Measurements from ENCODE around the gene TLE5. TPM values are rescaled to one million over a fixed set of nuclear protein-coding genes. Genes with fewer than 3 reads are reported as not detected.
"Not testable (repeated sequence)": the region's sequence is repeated elsewhere in the genome, so short reads cannot be mapped to it uniquely, and the experiment has no call there.

TLE5 gene
- polyA plus RNA-seq, 4 donors = 445 to 526 (median 488) TPM

DNA sequence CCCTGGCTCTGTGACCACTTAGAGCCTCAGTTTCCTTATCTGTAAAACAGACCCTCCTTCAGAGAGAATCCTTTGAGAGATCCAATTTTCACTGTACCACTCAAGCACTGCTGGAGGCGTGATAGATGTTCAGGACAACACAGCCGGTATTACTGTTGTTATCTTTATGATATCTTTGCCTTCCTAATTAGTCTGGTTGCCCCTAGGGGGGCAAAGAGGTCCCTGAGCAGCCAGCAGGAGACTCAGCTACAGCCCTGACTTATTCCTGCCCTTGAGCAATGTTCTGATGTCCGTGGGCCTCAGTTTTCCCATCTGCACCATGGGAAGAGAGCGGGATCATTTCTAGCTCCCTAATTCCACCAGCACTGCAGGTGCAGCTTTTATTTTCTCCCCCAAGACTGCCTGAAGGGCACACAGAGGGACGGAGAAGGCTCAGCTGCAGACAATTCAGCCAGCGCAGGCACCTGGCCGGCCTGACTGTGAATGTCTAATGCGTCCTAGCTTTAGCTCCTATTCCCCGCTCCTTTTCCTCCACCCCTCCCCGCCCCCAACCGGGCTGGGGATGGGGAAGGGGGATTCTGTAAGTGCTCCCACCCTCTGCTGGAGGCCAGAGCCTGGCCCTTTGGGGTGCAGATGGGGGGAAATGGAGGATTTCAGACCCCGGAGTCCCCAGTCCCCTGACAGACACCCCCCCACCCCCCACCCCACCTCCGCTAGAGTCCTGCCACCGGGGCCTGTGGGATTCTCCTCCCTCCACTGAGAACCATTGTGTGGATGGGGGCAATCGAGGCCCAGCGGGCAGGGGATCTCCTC, 16.2 kb downstream of the TLE5 start:
- DNase-seq (ENCODE audit: low read depth in 4 of 4, low spot score in 3 of 4) = no peak

DNA sequence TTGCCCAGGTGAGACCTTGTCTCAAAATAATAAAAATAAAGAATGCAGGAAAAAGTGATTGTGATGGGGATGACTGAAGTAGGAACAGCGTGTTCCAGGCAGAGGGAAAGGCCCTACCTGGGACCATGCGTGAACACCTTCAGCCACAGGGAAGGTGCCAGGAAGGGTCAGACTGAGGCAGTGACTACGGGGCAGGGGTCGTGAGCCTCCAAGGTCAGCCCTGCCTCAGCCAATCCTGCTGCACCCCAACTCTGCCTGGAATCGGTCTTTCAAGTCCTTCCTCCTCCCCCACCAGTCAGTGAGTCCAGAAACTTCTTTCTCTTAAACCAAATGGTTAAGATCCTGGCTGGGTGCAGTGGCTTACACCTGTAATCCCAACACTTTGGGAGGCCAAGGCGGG, 17.1 kb downstream of the TLE5 start:
- DNase-seq (ENCODE audit: low read depth in 4 of 4, low spot score in 3 of 4) = no peak

DNA sequence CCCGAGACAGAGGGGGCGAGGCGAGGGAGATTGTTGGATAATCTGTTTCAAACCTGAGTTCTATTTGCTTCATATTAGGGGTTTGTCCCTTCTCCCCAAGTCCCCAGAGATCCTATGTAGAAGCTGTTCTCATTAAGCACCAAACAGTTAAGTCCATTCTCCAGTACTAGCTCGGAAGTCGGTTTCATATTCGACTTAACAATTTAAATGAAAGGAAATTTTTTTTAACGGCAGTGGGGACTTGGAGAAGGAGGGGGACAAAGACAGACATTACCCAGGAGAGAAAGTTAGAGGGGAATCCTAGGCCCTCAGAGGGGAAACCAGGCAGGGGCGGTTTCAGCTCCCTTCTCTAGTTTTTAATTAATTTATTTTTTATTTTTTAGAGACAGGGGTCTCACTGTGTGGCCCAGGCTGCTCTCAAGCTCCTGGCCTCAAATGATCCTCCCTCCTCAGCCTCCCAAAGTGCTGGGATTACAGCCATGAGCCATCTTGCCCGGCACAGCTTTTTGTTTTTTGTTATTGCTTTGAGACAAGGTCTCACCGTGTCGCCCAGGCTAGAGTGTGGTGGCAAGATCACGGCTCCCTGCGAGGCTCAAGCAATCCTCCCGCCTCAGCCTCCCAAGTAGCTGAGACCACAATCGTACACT, 19.6 kb downstream of the TLE5 start:
- DNase-seq (ENCODE audit: low read depth in 4 of 4, low spot score in 3 of 4) = no peak

- DNase-seq (ENCODE audit: low read depth in 4 of 4, low spot score in 3 of 4) = no peak
Observed at GRCh38 chr19:3041761-3042620, 20.3 kb downstream of the TLE5 start.

GRCh38 chr19:3041327-3041726, 21.0 kb downstream of the TLE5 start:
- DNase-seq (ENCODE audit: low read depth in 4 of 4, low spot score in 3 of 4) = no peak

GRCh38 chr19:3039641-3040077, 22.6 kb downstream of the TLE5 start:
- DNase-seq (ENCODE audit: low read depth in 4 of 4, low spot score in 3 of 4) = no peak

DNA sequence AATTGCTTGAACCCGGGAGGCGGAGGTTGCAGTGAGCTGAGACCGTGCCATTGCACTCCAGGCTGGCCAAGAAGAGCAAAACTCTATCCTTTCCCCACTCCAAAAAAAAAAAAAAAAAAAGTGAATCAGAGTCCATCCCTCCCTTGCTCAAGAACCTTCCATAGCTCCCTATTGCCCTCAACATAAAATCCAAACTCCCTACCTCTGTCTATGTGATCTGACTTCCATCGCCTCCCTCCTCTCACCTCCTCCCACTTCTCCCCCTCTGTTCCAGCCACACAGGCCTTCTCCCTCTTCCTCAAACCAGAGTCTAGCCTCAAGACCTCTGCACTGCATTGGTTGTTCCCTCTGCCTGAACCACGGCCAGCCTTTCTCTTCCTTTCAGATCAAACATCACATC, 23.2 kb downstream of the TLE5 start:
- DNase-seq (ENCODE audit: low read depth in 4 of 4, low spot score in 3 of 4) = no peak

DNA sequence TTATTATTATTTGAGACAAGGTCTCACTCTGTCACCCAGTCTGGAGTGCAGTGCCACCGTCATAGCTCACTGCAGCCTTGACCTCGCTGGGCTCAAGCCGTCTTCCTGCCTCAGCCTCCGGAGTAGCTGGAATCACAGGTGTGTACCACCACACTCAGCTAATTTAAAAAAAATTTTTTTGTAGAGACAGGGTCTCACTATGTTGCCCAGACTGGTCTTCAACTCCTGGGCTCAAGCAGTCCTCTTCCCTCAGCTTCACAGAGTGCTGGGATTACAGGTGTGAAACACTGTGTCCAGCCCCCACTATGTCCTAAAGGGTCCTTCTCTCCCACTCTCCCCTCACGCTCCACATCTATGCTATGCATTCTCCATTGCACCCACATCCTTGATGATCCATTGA, 24.1 kb downstream of the TLE5 start:
- DNase-seq (ENCODE audit: low read depth in 4 of 4, low spot score in 3 of 4) = no peak

GRCh38 chr19:3036977-3037544, 25.2 kb downstream of the TLE5 start:
- not testable (repeated sequence) for DNase-seq (ENCODE audit: low read depth in 4 of 4, low spot score in 3 of 4)

DNA sequence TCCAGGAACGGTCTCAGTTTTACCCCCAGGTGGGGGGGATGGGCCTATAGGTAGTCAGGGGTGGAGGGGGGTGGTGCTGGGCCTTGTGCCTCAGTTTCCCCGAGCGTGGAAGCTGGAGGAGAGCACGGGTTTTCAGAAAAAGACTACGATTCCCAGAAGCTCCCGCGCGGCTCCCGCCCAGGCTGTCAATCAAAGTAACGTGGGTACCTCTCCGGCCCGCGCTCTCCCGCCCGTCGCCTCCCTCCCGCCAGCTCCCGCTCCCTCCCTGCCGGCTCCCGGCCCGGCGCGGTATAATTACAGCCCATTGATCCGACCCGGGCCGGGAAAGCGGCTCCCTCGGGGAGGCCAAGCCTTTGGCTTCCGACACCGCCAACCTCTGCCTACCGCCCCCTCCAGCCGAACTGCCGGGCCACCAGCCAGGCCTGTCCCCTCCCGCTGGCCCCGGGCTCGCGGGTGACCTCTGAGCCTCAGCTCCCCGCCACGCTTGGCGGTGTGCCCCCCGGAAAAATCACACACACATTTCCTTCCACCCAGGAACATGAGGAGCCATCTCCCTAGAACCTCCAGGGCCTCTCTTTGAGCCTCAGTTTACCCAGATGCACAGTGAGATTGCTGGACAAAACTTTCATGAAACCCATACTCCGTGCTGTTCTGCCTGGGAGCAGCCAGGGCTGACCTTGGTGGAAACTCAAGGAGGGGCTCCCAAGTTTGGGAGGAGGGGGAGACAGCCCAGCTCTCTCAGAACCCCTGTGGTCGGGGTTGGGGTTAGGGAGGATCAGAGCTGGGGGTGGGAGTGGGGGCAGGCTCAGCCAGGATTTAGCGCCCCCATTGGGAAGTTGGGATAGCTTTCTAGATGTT, 25.9 kb downstream of the TLE5 start:
- DNase-seq (ENCODE audit: low read depth in 4 of 4, low spot score in 3 of 4) = peak; percentile 90 to 95 (median 92)

- peak; percentile 99 to 100 (median 100) for DNase-seq (ENCODE audit: low read depth in 4 of 4, low spot score in 3 of 4)
Observed at GRCh38 chr19:3035542-3036118, 26.7 kb downstream of the TLE5 start.

- no peak for DNase-seq (ENCODE audit: low read depth in 4 of 4, low spot score in 3 of 4)
Observed at GRCh38 chr19:3034656-3035541, 27.4 kb downstream of the TLE5 start.

- DNase-seq (ENCODE audit: low read depth in 4 of 4, low spot score in 3 of 4) = no peak
Observed at GRCh38 chr19:3034406-3034655, 28.0 kb downstream of the TLE5 start.

DNA sequence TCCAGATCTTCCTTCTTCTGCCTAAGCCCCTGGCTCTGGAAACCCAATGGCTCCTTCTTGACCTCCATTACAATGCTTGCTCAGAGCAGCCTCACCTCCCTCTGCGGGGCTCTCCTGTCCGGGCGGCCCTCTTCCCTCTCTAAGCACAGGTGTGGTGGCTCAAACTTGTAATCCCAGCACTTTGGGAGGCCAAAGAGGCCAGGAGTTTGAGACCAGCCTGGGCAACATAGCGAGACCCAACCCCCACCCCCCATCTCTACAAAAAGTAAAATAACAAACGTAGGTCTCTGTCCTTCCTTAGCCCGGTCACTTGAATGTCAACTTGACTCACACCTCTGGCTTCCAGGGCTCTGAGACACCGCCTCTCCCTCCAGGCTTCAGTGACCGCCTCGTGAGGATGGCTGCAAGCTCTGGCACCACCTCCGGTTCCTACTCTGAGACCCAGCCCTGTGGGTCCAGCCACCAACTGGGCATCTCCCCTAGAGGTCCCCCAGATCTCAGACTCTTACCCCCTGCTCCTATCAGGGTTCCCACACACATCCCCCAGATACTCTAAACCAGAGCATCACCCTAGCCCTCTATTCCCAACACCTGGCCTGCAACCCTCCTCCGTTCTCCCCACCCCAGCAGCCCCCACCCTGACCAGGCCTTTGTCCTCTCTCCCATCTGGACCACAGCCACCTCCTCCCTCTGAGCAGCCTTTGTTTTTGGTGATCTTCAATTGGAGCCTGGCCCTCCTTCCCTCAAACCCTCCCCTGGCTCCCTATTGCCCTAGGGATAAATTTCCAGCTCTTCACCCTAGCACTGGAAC, 28.5 kb downstream of the TLE5 start:
- DNase-seq (ENCODE audit: low read depth in 4 of 4, low spot score in 3 of 4) = no peak

DNA sequence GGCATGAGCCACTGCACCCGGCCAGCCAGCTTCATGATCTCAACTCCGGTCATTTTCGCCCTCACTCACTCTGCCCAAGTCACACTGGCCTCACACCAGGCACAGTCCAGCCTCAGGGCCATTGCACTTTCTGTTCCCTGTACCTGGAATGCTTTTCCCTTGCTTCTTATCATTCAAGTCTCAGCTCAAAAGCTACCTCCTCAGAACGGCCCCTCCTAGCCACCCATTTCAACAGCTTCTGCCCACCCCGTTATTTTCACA, 30.8 kb downstream of the TLE5 start:
- no peak for DNase-seq (ENCODE audit: low read depth in 4 of 4, low spot score in 3 of 4)

DNA sequence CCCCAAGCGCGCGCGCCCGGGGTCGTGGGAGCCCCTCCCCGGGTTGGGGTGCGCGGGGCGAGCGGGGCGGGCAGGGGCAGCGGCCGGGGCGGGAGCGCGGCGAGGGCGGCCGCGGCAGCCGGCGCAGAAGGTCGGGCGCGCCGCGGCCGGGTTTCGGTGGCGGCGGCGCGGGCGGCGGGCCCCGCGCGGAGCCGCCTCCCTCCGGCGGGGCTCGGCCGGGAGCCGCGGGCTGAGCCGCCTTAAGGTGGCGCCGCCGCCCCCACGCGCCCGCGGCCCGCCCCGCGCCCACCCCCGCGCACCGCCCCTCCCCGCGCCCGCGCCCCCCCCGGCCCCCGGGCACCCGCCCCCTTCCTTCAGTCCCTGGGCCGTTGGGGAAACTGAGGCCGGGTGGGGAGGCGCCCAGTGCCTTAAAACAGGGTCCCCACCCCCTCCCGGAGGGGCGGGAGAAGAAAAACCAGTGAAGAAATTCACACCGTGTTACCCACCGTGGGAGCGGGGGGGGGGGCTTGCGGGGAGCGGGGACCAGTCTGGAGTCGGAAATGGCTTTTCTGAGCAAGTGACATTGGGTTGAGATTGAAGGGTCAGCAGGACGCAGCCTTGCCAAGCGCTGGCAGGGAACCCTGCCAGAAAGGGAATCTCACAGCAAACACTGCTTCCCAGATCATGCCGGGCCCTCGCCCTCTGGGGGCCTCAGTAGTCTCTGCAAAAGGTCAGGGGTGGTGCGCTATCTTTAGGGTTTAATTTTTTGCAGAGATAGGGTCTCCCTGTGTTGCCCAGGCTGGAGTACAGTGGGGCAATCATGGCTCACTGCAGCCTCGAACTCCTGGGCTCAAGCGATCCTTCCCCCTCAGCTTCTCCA, 33.0 kb downstream of the TLE5 start, which contains the start of gene TLE2:
Gene TLE2 (minus strand): TSS at position 216 of the 859 bp plus-strand sequence. CDS start 376 bp downstream, outside the sequence.
- no peak for DNase-seq (ENCODE audit: low read depth in 4 of 4, low spot score in 3 of 4)

All from right renal pelvis (tissue), 4 donors.